ENCODE data around the gene PPOX. TPM values are rescaled to one million over a fixed set of nuclear protein-coding genes. Genes with fewer than 3 reads are reported as not detected.

The PPOX gene
- total RNA-seq: 10.4 TPM

DNA sequence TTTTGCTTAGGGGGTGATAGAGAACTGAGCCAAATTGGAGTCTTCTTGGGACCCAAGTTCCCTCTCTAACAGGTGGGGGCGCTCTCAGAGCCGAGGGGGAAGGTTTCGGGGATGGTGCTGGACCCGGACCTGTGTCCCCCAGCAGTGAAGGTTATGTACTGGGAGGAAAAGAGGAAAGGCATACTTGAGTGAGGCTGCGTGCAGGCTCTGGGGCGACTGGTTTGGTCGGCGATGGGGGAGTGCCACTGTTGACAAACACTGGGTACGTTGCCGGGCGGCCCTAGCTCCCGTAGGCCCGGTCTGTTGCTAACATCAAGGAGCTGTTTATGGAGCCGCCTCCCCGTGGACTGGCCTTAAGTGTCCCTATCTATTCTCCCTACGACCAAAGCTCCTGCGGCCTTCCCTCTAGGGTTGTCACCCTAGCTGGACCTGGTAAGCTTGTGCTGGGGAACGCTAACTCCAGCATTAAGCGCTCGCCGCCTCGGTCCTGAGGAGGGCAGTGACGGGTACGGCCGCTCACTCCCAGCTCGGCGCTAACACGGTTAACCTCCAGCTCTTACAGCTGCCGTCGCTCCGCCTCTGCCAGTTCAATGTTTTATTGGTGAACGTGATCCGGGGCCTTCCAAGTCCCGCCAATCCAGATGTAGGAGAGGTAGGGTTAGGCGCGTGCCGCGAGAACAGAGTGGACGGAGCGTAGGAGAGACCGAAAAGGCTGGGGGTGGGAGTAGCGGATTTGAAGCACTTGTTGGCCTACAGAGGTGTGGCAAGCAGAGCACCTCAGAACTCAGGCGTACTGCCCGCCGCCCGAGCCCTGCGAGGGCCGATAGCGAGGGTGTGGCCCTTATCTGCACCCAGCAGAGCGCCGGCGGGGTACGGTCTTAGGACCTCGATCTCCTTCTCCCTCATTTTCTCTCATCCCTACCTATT is at the start of gene PPOX:
TSS of gene PPOX (plus strand) at position 685 of the 927 bp plus-strand sequence. CDS start 422 bp downstream, outside the sequence.
- ATAC-seq: peak; percentile 95

DNA sequence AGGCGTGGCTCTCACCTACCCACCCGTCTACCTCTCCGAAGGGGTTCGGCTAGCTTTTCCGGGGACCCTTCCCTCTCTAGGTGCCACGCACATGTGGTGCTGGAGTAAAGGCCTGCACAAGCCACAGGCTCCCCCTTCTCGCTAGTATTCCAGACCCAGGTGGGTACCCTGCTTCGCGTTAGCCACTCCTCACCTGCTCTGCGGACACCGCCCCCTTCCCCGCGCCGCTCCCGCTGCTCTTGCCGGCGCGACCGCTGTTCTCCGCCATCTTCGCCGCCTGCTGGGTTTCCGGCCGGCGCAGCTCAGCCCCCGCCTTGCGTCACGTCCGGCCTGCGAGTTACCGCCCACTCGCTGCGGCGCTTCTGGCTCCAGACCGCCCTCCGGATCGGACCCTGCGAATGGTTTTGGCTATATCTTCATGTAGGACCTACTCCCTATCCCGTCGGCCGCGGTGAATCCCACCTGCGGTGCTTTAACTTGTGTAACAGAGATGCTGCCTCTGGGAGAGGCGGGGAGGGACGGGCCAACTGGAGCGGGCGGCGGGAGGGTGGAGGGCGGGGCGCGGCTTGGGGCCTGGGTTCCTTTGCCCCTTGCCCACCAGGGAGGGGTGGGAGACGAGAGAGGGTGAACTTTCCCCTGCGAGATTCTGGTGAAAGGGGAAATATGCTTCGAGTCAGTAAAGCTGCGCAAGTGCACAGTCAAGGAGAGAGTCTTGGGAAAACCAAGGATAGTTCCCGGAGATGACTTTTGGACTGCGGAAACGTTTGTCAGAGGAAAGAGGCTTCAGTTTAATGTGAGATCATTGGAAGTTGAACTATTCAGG is 48.3 kb upstream of the PPOX start, which contains the start of the genes NIT1 and PFDN2:
TSS of gene NIT1 (plus strand) at position 347 of the 823 bp plus-strand sequence. CDS start at position 419, 72 bp downstream.
TSS of gene PFDN2 (minus strand) at position 279 of the 823 bp plus-strand sequence. CDS start at position 268, 11 bp downstream.
- ATAC-seq: peak; percentile 71

DNA sequence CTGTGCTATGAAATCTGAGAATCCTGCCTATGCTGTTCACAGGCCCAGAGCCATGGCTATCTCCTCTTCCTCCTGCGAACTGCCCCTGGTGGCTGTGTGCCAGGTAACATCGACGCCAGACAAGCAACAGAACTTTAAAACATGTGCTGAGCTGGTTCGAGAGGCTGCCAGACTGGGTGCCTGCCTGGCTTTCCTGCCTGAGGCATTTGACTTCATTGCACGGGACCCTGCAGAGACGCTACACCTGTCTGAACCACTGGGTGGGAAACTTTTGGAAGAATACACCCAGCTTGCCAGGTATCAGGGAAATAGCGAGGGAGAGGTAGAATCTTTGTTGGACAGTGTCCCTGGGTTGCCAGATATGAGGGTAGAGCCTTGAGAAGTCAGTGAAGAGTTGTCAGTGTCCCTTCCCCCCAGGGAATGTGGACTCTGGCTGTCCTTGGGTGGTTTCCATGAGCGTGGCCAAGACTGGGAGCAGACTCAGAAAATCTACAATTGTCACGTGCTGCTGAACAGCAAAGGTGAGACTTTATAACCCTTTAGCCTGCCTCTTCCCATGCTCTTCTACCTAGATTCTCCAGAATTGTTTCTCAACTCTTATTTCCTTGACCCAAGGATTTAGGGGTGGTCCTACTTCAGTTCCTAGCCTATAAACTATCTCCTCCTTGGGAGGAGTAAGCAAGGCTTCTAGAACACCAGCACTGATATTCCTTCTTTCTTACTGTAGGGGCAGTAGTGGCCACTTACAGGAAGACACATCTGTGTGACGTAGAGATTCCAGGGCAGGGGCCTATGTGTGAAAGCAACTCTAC is 46.9 kb upstream of the PPOX start:
- peak; percentile 75 for ATAC-seq

DNA sequence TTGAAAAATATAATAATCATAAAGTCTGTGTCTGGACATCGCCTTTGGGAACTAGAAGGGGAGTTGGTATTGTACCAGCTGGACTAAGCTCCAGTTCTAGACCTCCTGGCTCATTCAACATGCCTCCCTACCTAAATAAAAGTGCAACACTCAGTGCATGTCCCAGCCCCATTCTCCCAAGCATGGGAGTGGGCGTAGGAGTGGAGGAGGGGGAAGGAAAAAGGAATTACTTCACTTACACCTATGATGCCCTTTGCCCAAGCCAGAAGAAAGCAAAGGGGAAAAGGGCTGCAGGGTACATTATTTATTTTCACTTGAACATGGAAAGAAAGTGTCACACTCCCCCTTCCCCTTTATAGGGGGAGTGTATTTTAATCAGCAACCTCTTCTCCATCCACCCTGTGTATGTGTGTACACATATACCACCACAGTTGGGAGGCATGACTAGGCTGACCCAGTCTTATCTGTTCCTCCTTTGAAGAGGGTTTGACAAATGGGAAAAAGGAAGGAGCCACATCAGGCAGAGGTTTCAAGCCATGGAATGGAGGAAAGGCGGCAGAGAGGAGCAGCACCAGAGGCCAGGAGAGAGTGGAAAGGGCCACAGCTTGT is 45.1 kb upstream of the PPOX start:
- no peak for ATAC-seq

GRCh38 chr1:161121834-161122233 is 44.4 kb upstream of the PPOX start:
- no peak for ATAC-seq

GRCh38 chr1:161122967-161123366 is 43.3 kb upstream of the PPOX start:
- ATAC-seq: no peak

DNA sequence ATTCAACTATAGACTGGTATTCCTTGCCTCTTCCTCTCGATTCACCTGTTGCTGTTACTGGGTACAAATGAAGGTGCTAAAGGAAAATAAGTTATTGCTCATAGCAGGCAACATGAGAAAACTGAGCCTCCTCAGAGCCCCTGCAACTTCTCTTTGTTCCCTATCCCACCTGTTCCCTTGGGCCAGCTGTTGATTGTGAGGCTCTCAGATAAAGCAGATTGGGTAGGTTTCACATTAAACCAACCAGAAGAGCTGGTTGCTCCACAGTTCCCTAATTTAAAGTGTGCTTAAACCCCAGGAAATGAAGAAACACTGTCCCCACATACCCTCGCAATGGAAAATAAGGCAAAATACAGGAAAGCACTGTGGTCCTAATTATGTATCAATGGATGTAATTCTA is 38.6 kb upstream of the PPOX start:
- no peak for ATAC-seq

DNA sequence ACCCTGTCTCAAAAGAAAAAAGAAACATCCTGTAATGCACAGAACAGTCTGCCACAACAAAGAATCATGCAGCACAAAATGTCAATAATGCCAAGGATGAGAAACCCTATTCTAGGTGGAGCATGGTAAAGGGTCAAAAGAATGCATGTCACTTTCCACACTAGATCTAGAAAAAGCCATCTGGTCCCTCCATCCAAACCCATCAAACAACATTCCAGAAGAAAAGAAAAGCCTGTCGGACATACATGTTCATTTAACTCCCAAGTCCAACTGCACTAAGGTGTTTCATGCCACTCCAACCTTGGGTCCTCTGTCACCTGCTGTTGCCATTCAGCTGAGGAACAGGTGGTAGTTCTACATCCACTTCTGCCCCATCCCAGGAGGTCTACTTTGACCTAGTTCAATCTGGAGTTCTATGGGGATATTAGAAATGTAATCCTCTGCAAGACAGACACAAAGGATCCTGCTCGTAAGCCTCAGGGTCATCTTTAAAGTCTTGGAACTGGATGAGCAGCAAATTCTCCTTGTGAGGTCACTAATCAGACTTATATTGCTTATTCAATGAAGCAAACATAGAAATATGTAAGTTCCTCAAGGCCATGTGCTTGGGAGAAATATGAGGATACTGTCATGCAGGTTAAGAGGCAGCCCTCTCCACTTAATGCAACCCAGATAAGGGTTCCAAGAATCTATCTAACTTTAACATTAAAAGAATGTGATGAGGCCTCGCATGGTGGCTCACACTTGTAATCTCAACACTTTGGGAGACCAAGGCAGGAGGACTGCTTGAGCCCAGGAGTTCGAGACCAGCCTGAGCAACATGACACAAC is 37.4 kb upstream of the PPOX start:
- ATAC-seq: no peak

- ATAC-seq: no peak
These were observed 36.0 kb upstream of the PPOX start for GRCh38 chr1:161130266-161130665.

GRCh38 chr1:161131523-161132409 is 34.5 kb upstream of the PPOX start:
- ATAC-seq: no peak

DNA sequence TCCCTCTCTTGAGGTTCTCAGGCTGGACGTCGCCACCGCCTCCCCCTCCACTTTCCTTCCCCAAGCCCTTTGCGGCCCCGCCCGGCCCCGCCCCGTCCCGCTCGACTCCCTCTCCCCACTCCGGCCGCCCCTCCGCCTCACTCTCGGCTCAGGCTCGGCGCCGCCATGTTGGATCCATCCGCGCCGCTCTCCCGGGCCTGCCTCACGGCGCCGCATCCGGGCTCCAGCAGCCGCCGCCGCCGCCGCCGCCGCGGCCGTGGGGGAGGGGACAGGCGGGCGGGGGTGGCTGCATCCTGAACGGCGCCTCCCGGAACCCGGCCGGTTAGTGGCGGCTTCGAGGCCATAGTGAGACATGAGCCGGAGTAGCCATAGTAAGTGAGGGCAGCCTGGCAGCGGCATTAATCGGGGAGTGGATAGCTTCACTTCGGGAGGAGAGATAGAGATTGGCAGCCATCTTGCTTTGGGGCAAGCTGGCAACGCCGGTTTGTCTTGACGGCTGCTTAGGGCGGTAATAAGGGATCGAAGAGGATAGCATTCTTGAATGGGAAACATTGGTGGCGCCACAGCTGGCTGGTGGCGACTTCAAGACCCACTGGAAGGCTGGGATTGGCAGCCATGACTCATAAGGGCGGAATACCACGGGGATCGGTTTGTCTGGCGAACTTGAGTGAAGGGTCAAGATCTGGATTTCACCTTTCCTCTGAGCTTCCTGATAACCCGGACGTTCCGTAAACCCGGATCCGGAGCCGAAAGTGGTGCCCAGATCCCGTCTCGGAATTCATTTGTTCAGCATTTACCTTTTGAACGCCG is 33.6 kb upstream of the PPOX start, which contains the start of gene DEDD:
TSS of gene DEDD (minus strand) at position 258 of the 810 bp plus-strand sequence. CDS start 8,205 bp downstream, outside the sequence.
- peak; percentile 95 for ATAC-seq

DNA sequence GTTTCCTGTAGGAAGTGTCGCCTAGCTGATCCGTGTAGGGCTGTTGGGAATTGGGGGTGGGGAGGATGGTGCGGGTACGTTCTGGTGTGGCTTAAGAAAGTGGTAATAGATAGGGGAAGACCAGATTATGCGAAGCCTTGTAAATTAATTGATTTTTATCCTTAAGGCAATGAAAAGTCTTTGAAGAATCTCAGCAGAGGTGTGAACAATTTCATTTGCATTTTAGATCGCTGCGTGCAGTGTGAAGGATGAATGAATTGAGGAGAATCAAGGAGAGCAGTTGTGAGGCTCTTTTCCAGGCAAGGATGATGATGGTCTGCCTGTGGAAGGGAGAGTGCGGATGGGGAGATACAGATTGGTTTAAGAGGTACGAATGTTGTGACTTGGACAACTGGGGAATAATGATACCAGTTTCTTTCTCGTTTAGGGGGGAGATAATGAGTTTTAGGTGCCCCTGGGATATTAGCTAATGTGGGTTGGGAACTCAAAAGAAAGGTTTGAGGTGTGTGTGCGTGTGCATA is 32.9 kb upstream of the PPOX start:
- ATAC-seq: no peak

DNA sequence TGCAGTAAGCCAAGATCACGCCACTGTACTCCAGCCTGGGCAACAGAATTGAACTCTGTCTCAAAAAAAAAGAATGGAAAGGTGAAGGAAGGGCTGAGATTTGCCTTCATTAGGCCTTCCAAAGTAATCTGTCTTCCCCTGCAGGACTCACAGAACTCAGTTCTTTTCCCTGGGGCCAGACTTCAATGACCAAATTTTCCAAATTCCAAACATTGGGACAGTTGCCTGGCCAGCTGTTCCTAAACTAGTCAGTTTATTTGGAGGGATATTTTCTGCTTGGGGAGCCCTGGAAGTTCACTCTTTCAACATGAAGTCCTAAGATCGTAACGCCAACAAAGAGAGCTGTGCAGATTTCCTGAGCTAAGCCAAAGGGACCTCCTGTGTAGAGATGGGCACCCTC is 28.3 kb upstream of the PPOX start:
- ATAC-seq: no peak

GRCh38 chr1:161138431-161138830 is 27.8 kb upstream of the PPOX start:
- ATAC-seq: no peak

DNA sequence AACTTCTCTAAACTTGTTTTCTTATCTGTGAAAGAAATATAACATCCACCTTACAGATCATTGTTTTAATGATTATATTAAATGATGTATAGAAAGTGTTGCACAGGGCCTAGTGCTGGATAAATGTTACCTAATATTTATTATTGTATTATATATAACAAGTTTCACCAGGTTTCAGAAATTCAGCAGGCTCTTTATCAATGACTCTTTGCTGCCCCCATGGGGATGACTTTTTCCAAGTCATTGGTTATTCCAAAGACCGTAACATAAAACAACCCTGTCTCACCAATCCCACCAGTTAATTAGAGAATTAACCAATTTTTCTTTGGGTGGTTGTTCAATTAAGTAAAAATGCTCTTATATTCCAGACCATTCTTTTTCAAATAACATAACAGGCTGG is 26.5 kb upstream of the PPOX start:
- ATAC-seq: peak; percentile 73

DNA sequence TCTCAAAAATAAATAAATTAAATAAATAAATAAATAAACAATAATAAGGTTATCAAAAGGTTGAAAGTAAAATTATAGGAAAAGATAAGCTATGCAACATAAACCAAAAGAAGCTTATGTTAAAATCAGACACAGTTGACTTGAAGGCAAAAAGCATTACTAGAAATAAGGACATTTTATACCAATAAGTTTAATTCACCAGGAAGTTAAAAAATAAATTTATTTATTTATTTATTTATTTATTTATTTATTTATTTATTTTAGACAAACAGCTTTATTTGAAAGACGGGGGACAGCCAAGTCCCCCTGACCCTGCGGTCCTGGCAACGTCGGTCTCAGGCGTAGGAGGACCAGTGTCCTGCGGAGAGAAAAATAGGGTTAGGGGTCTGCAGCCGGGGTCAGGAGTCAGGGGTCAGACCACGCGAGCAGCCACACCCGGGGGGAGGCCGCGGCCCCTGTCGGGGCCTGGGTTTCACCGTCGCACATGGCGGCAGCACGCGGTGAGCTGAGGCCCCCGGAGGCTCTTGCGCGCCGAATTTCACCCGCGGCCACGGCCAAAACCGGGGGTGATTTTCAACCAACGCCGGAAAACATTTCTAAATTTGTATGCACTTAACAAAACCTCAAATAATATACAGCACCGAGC is 25.3 kb upstream of the PPOX start:
- ATAC-seq: no peak

GRCh38 chr1:161145832-161146231 is 20.4 kb upstream of the PPOX start:
- no peak for ATAC-seq

DNA sequence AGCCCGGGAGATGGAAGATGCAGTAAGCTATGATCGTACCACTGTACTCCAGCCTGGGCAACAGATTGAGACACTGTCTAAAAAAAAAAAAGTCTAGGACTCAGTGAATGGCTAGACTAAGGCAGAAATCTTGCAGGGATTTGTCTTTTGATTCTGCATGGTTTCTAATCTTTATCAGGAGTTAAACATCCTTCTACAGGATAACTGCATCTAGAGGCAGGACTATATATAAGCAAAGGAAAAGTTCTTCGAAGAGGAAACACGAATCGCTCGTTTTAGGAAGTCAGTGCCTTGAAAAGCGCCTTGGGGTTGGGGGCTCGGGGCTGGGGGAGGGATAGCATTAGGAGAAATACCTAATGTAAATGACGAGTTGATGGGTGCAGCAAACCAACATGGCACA is 13.1 kb upstream of the PPOX start:
- no peak for ATAC-seq

All from esophagus mucosa (tissue), 1 donor.